ENCODE results near the gene MAEL. TPM values are rescaled to one million over a fixed set of nuclear protein-coding genes. Genes with fewer than 3 reads are reported as not detected.

MAEL gene
- total RNA-seq, 1 experiment from 2014 or later, result not detected

DNA sequence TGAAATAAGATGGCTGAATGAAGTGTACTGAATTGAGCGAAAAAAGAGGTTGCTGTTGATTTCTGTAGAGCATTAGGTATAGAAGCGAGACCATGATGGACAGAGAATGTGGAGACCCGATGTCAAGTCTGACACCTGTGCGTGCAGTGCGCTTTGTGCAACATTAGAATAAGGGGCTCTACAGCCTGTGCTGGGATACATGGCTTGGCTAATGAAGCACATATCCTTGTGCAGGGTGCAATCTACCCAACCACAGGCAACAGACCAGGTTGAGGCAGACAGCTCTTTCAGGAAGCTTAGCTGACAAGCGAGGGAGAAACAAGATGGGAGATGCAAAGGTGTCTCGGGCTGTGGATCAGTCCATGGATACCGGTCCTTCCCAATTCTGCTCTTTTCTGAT is 82.2 kb downstream of the MAEL start:
- H3K9ac ChIP-seq (ENCODE audit: extremely low read depth, insufficient read length, low read length), result no peak overlapping the region
- no peak overlapping the region for H4K91ac ChIP-seq (ENCODE audit: insufficient read length, low read depth, low read length)
- no peak overlapping the region for H3K56ac ChIP-seq (ENCODE audit: insufficient read length, low read depth, low read length)
- no peak overlapping the region for H3K4ac ChIP-seq (ENCODE audit: low read depth, low read length)
- no peak overlapping the region for H2BK12ac ChIP-seq (ENCODE audit: insufficient read length, low read depth, low read length)
- H3K27ac Mint-ChIP-seq, result no peak overlapping the region
- H2BK20ac ChIP-seq (ENCODE audit: low read depth, low read length, poor library complexity, severe bottlenecking), result no peak overlapping the region
- H3K14ac ChIP-seq (ENCODE audit: insufficient read depth, low read length), result no peak overlapping the region; the same call in 1 of the 2 replicates
- no peaks in the 10 kb centered on the region for H3K36me3 Mint-ChIP-seq (ENCODE audit: insufficient read depth in 1 of 3, low read depth in 3 of 3)
- no peak overlapping the region for H2AK5ac ChIP-seq (ENCODE audit: insufficient read length, low read length)
- no peak overlapping the region for H2AFZ ChIP-seq (ENCODE audit: low read length)
- no peak overlapping the region for H3T11ph ChIP-seq (ENCODE audit: low read length)
- WGBS (ENCODE audit: extremely low coverage, insufficient read length, low lambda C conversion rate), result no CpG with 5 or more reads among the region's 8 CpGs
- H3K4me1 Mint-ChIP-seq, result peaks cover 7 to 14% of the 10 kb centered on the region in 2 experiments
- H2BK5ac ChIP-seq (ENCODE audit: insufficient read length, low read length), result no peak overlapping the region
- H4K20me1 ChIP-seq (ENCODE audit: control insufficient read depth, insufficient read depth, insufficient read length), result no peaks in the 10 kb centered on the region
- H3K18ac ChIP-seq (ENCODE audit: insufficient read length, low read depth, low read length), result no peak overlapping the region
- no peak overlapping the region for H3K23ac ChIP-seq (ENCODE audit: insufficient read length, low read depth, low read length)
- H3K4me2 ChIP-seq (ENCODE audit: insufficient read depth, insufficient read length, low read length), result no peak overlapping the region
- no peaks in the 10 kb centered on the region for H3K79me1 ChIP-seq (ENCODE audit: insufficient read depth, low read depth, low read length, poor library complexity, severe bottlenecking)
- H3K27ac ChIP-seq (ENCODE audit: insufficient read length, low read depth, low read length), result no peak overlapping the region
- no peak overlapping the region for H3K4me3 Mint-ChIP-seq
- peaks cover 3% of the 10 kb centered on the region for H3K23me2 ChIP-seq (ENCODE audit: insufficient read length, low read depth, low read length, poor library complexity, severe bottlenecking)
- H3K79me2 ChIP-seq (ENCODE audit: insufficient read depth, low read length), result no peaks in the 10 kb centered on the region
- no peak overlapping the region for H2BK15ac ChIP-seq (ENCODE audit: low read depth, low read length)
- DNase-seq, result no peak
- H3K9me3 Mint-ChIP-seq, result no peaks in the 10 kb centered on the region
- no peaks in the 10 kb centered on the region for H3K27me3 ChIP-seq (ENCODE audit: insufficient read depth, low read length)
- H3K27me3 Mint-ChIP-seq (ENCODE audit: low read depth), result peaks cover 2% of the 10 kb centered on the region
- no peak overlapping the region for H2BK120ac ChIP-seq (ENCODE audit: low read depth, low read length, poor library complexity, severe bottlenecking)
- TF ChIP-seq, protein P1, sequence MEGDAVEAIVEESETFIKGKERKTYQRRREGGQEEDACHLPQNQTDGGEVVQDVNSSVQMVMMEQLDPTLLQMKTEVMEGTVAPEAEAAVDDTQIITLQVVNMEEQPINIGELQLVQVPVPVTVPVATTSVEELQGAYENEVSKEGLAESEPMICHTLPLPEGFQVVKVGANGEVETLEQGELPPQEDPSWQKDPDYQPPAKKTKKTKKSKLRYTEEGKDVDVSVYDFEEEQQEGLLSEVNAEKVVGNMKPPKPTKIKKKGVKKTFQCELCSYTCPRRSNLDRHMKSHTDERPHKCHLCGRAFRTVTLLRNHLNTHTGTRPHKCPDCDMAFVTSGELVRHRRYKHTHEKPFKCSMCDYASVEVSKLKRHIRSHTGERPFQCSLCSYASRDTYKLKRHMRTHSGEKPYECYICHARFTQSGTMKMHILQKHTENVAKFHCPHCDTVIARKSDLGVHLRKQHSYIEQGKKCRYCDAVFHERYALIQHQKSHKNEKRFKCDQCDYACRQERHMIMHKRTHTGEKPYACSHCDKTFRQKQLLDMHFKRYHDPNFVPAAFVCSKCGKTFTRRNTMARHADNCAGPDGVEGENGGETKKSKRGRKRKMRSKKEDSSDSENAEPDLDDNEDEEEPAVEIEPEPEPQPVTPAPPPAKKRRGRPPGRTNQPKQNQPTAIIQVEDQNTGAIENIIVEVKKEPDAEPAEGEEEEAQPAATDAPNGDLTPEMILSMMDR (conservative IDR thresholded peaks at IDR 0.05), result no peak
- no peaks in the 10 kb centered on the region for H3K4me1 ChIP-seq (ENCODE audit: insufficient read depth, low read length)
- H4K8ac ChIP-seq (replicated peaks; ENCODE audit: insufficient read length, low read depth, low read length), result no peak overlapping the region
- no peaks in the 10 kb centered on the region for H3K9me3 ChIP-seq (ENCODE audit: control insufficient read depth, low read depth, low read length)
- no peak overlapping the region for H4K5ac ChIP-seq (ENCODE audit: insufficient read length, low read depth, low read length)

Other genes with a start within 250 kb of the MAEL start
- 47.7 and 48.3 TPM in 2 replicates for gene POGK, start 149.8 kb upstream of the MAEL start, total RNA-seq (2021)
- 19.5 and 20.7 TPM in 2 replicates for gene TADA1, start 113.0 kb upstream of the MAEL start, total RNA-seq (2021)
- 1.1 and 1.7 TPM in 2 replicates for gene ILDR2, start 13.7 kb upstream of the MAEL start, total RNA-seq (2021)
- 0.11 TPM in 1 of 2 replicates, not detected in the other for gene GPA33, start 101.1 kb downstream of the MAEL start, total RNA-seq (2021)
- 0.09 and 0.13 TPM in 2 replicates for gene STYXL2, start 104.8 kb downstream of the MAEL start, total RNA-seq (2021)
- gene POU2F1, start 231.6 kb downstream of the MAEL start, total RNA-seq (2021), result 54.8 and 62.5 TPM in 2 replicates

Data from H9 (cell line).